ENCODE data around the gene SPEF1. TPM values are rescaled to one million over a fixed set of nuclear protein-coding genes. Genes with fewer than 3 reads are reported as not detected.

SPEF1 gene
- total and polyA plus RNA-seq, 3 donors from 2014 or later = 9.8 to 28.8 (median 12.1) TPM

DNA sequence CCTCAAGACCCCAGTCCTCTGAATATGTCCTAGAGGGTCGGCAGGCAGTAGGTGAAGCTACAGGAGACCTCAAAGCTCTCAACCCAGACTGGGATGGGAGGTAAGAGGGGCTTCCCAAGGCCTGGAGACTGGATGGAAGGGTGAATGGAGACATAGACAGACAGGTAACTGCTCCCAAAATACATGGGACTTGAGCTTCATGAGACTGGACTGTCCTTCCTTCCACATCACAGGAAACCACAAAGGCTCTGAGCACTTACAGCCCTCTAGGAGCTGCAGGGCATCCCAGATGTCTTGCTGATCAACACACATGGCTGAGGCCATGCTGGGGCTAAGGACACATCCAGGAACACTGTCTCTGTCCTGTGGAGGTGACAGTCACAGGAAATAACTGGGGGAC, 37.2 kb downstream of the SPEF1 start:
- H3K4me1 ChIP-seq = peaks cover 7% of the 10 kb centered on the region
- no peak overlapping the region for H3K4me3 ChIP-seq
- TF ChIP-seq POLR2A (IDR thresholded peaks at IDR 0.05) = no peak
- no peak for TF ChIP-seq CTCF (IDR thresholded peaks at IDR 0.05)
- no peaks in the 10 kb centered on the region for H3K36me3 ChIP-seq (ENCODE audit: low read depth, missing control alignments)
- intact Hi-C loops (cut with DNase I; ENCODE audit: low total_unique reads) = no loop called here
- WGBS, 2 donors = 84 to 100% methylated on average over 1 of the region's 1 CpG
- no peak for DNase-seq
- H3K9me3 ChIP-seq = no peaks in the 10 kb centered on the region
- no peaks in the 10 kb centered on the region for H3K27me3 ChIP-seq
- no peak overlapping the region for H3K27ac ChIP-seq

DNA sequence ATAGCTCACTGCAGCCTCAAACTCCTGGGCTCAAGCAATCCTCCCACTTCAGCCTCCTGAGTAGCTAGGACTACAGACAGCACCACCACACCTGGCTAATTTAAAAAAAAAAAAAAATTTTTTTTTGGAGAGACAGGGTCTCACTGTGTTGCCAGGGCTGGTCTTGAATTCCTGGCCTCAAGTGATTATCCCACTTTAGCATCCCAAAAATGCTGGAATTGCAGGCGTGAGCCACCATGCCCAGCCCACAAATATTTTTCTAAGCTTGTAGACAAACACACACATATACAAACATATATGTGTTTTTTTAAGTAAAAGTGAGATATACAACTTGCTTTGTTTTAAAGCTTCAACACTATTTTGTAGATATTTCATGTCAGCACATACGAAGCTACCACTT, 38.0 kb downstream of the SPEF1 start:
- DNase-seq = no peak
- H3K9me3 ChIP-seq = no peaks in the 10 kb centered on the region
- TF ChIP-seq CTCF (IDR thresholded peaks at IDR 0.05) = no peak
- TF ChIP-seq POLR2A (IDR thresholded peaks at IDR 0.05) = no peak
- H3K36me3 ChIP-seq (ENCODE audit: low read depth, missing control alignments) = no peaks in the 10 kb centered on the region
- WGBS, 2 donors = 87 to 97% methylated on average over 2 of the region's 2 CpGs
- no peaks in the 10 kb centered on the region for H3K27me3 ChIP-seq
- H3K27ac ChIP-seq = no peak overlapping the region
- H3K4me1 ChIP-seq = peaks cover 7% of the 10 kb centered on the region
- intact Hi-C loops (cut with DNase I; ENCODE audit: low total_unique reads) = no loop called here
- H3K4me3 ChIP-seq = no peak overlapping the region

DNA sequence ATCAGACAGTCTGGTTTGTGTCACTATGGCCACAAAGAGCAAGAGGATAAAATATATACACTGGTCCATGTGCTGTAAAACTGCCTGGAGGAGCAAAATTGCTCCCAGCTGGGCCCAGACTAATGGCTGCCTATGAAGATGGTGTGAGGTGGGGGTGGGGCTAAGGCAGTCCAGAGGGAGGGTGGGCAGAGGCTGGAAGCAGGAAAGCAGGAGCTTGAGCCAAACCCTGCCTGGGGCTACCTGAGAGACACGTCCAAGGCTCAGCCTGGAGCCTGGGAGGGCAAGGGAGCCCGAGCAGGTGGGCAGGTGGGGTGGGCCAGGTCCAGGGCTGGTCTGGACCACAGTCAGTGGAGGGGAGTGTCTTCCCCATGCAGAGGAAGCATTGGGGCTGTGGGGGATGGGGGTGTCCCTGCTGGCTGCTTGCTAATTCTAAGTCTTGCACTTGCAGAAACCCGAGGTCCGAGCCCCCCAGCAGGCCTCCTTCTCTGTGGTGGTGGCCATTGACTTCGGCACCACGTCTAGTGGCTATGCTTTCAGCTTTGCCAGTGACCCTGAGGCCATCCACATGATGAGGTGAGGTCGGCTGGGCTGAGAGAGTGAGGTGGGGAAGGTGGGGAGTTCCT, 39.3 kb downstream of the SPEF1 start:
- WGBS, 2 donors = 74 to 84% methylated on average over 4 to 7 of the region's 7 CpGs
- Histone ChIP-seq H3K27ac (no peak overlapping the region), H3K9me3 (no peaks in the 10 kb centered on the region), H3K4me3 (no peak overlapping the region), H3K27me3 (no peaks in the 10 kb centered on the region), H3K4me1 (peaks cover 7% of the 10 kb centered on the region), H3K36me3 (ENCODE audit: low read depth, missing control alignments) (no peaks in the 10 kb centered on the region)
- TF ChIP-seq POLR2A (IDR thresholded peaks at IDR 0.05) (no peak), CTCF (IDR thresholded peaks at IDR 0.05) (no peak)
- intact Hi-C loops (cut with DNase I; ENCODE audit: low total_unique reads) = no loop called here
- no peak for DNase-seq

- no peaks in the 10 kb centered on the region for H3K36me3 ChIP-seq (ENCODE audit: low read depth, missing control alignments)
- H3K27ac ChIP-seq = no peak overlapping the region
- peaks cover 7% of the 10 kb centered on the region for H3K4me1 ChIP-seq
- TF ChIP-seq CTCF (IDR thresholded peaks at IDR 0.05) (no peak), POLR2A (IDR thresholded peaks at IDR 0.05) (no peak)
- no peaks in the 10 kb centered on the region for H3K9me3 ChIP-seq
- H3K4me3 ChIP-seq = no peak overlapping the region
- 84 to 86% methylated on average over 12 to 15 of the region's 15 CpGs for WGBS, 2 donors
- intact Hi-C loops (cut with DNase I; ENCODE audit: low total_unique reads) = no loop called here
- H3K27me3 ChIP-seq = no peaks in the 10 kb centered on the region
- DNase-seq = no peak
Observed at GRCh38 chr20:3740615-3741301, 40.5 kb downstream of the SPEF1 start.
